Ascending aorta (tissue), 2 donors: Measurements from ENCODE around the gene TBC1D3B. TPM values are rescaled to one million over a fixed set of nuclear protein-coding genes. Genes with fewer than 3 reads are reported as not detected.
"Not testable (repeated sequence)": the region's sequence is repeated elsewhere in the genome, so short reads cannot be mapped to it uniquely, and the experiment has no call there.

Experiments used
- DNase-seq, 2 donors: peaks; one replicate each; pipeline ENCODE4 v3.0.0-alpha.2; 2019; ENCODE audit warnings: low spot score in 2 of 2
- H3K27ac ChIP-seq, 2 donors: fragments of 200-600 bp; sonication (generic); one replicate each; pipeline ENCODE4 v1.5.1; 2016 to 2017; ENCODE audit warnings: mild to moderate bottlenecking in 1 of 2
- H3K27me3 ChIP-seq: fragments of 200-600 bp; sonication (generic); one replicate; pipeline ENCODE4 v1.5.1; 2017
- H3K36me3 ChIP-seq, 2 donors: fragments of 200-600 bp; sonication (generic); one replicate each; pipeline ENCODE4 v1.5.1; 2016
- H3K4me1 ChIP-seq, 2 donors: fragments of 200-600 bp; sonication (generic); one replicate each; pipeline ENCODE4 v1.5.1; 2016 to 2017; ENCODE audit warnings: mild to moderate bottlenecking in 1 of 2
- H3K4me3 ChIP-seq, 2 donors: fragments of 200-600 bp; sonication (generic); one replicate each; pipeline ENCODE4 v1.5.1; 2016 to 2017; ENCODE audit warnings: mild to moderate bottlenecking in 1 of 2
- H3K9me3 ChIP-seq, 2 donors: fragments of 200-600 bp; sonication (generic); one replicate each; pipeline ENCODE4 v1.5.1; 2016
- CTCF ChIP-seq, 3 experiments: fragments of 200-600 bp in 2 of 3; fragments of 450-650 bp in 1 of 3; sonication (generic) in 2 of 3; IDR thresholded peaks; one replicate each; pipeline ENCODE4 v1.5.1; 2016 to 2019; ENCODE audit warnings: antibody characterized with exemption in 3 of 3, mild to moderate bottlenecking in 1 of 3, moderate library complexity in 1 of 3
- intact Hi-C: fragments of 100-400 bp; cut with DNase I; formaldehyde crosslinking; loops from one replicate; pipeline ENCODE4 v1.15.1; 2023
- total RNA-seq: library from RNA; depleted of rRNA; stranded (reverse); fragments of >200 nt; gene quantifications from one replicate; pipeline ENCODE4 v1.1.0, GENCODE V29; 2016

The TBC1D3B gene
- total RNA-seq, 1 donor from 2014 or later, result not detected

GRCh38 chr17:36212966-36213365 is 36.5 kb upstream of the TBC1D3B start:
- H3K4me1 ChIP-seq, result no peaks in the 10 kb centered on the region
- no peaks in the 10 kb centered on the region for H3K9me3 ChIP-seq
- H3K36me3 ChIP-seq, result no peaks in the 10 kb centered on the region
- H3K27ac ChIP-seq, result no peak overlapping the region
- no peaks in the 10 kb centered on the region for H3K27me3 ChIP-seq
- no peak for DNase-seq
- intact Hi-C loops, result no loop called here
- H3K4me3 ChIP-seq, result no peak overlapping the region
- no peak for TF ChIP-seq CTCF (IDR thresholded peaks at IDR 0.05)

GRCh38 chr17:36212272-36212605 is 35.8 kb upstream of the TBC1D3B start:
- Histone ChIP-seq H3K9me3 (no peaks in the 10 kb centered on the region), H3K27ac (no peak overlapping the region), H3K4me1 (no peaks in the 10 kb centered on the region), H3K36me3 (no peaks in the 10 kb centered on the region), H3K27me3 (no peaks in the 10 kb centered on the region), H3K4me3 (no peak overlapping the region)
- intact Hi-C loops, result no loop called here
- DNase-seq, result no peak
- TF ChIP-seq CTCF (IDR thresholded peaks at IDR 0.05), result no peak

GRCh38 chr17:36211484-36212271 is 35.2 kb upstream of the TBC1D3B start:
- H3K36me3 ChIP-seq, H3K4me3 ChIP-seq, DNase-seq, H3K9me3 ChIP-seq, H3K27ac ChIP-seq, H3K4me1 ChIP-seq, H3K27me3 ChIP-seq, intact Hi-C loops: not testable (repeated sequence)

GRCh38 chr17:36210439-36211211 is 34.2 kb upstream of the TBC1D3B start, which contains the start of gene CCL4L2:
Gene CCL4L2 (plus strand): TSS chr17:36211063.
- H3K4me3 ChIP-seq, H3K4me1 ChIP-seq, H3K36me3 ChIP-seq, H3K27ac ChIP-seq, H3K27me3 ChIP-seq, DNase-seq, H3K9me3 ChIP-seq, intact Hi-C loops: not testable (repeated sequence)

GRCh38 chr17:36209575-36209974 is 33.1 kb upstream of the TBC1D3B start:
- TF ChIP-seq CTCF (IDR thresholded peaks at IDR 0.05), result no peak
- H3K36me3 ChIP-seq, result no peaks in the 10 kb centered on the region
- H3K4me3 ChIP-seq, result no peak overlapping the region
- H3K9me3 ChIP-seq, result no peaks in the 10 kb centered on the region
- intact Hi-C loops, result no loop called here
- H3K27me3 ChIP-seq, result no peaks in the 10 kb centered on the region
- H3K27ac ChIP-seq, result no peak overlapping the region
- no peaks in the 10 kb centered on the region for H3K4me1 ChIP-seq
- DNase-seq, result no peak

GRCh38 chr17:36207383-36207782 is 30.9 kb upstream of the TBC1D3B start:
- DNase-seq, H3K27me3 ChIP-seq, H3K27ac ChIP-seq, H3K4me3 ChIP-seq, intact Hi-C loops, H3K4me1 ChIP-seq, H3K36me3 ChIP-seq, H3K9me3 ChIP-seq: not testable (repeated sequence)

GRCh38 chr17:36206486-36206821 is 30.0 kb upstream of the TBC1D3B start:
- H3K9me3 ChIP-seq, H3K36me3 ChIP-seq, intact Hi-C loops, DNase-seq, H3K27ac ChIP-seq, H3K27me3 ChIP-seq, H3K4me1 ChIP-seq, H3K4me3 ChIP-seq: not testable (repeated sequence)
